Measurements from ENCODE around the gene FBXL7.

DNA sequence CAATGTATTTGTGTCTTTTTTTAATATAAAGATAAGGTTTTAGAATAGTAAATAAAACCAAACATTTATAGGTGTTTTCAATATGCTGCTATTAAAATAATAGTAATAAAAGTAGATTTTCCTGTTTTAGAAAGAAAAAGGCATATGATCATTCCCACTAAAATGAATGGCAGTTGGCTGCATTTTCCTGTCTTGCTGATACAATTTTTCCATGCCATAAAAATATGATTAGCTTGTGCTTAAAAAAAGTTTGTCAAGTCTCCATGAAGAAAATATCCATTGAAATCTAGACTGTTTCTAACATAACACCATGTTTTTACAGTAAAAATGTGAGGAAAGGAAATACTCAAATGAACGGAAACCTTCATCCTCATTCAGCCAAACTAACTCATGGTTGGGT is 65.0 kb downstream of the FBXL7 start:
- no peak for TF ChIP-seq POLR2A (IDR thresholded peaks at IDR 0.05)
- TF ChIP-seq, protein P1, sequence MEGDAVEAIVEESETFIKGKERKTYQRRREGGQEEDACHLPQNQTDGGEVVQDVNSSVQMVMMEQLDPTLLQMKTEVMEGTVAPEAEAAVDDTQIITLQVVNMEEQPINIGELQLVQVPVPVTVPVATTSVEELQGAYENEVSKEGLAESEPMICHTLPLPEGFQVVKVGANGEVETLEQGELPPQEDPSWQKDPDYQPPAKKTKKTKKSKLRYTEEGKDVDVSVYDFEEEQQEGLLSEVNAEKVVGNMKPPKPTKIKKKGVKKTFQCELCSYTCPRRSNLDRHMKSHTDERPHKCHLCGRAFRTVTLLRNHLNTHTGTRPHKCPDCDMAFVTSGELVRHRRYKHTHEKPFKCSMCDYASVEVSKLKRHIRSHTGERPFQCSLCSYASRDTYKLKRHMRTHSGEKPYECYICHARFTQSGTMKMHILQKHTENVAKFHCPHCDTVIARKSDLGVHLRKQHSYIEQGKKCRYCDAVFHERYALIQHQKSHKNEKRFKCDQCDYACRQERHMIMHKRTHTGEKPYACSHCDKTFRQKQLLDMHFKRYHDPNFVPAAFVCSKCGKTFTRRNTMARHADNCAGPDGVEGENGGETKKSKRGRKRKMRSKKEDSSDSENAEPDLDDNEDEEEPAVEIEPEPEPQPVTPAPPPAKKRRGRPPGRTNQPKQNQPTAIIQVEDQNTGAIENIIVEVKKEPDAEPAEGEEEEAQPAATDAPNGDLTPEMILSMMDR (IDR thresholded peaks at IDR 0.05), result no peak

Data from right lobe of liver (tissue), 4 donors.